Erythroblast (primary cell): ENCODE data around the gene CHST7.

Experiments used
- GATA1 ChIP-seq: IDR thresholded peaks from 2 replicates; pipeline ENCODE4 v1.6.1; 2011; ENCODE audit warnings: low read depth, mild to moderate bottlenecking, control low read depth, low read length, moderate library complexity
- POLR2A ChIP-seq: IDR thresholded peaks from 2 replicates; pipeline ENCODE4 v1.6.1; 2011; ENCODE audit warnings: mild to moderate bottlenecking, low read length

GRCh38 chrX:46626566-46626965 lies 53.0 kb downstream of the CHST7 start:
- TF ChIP-seq POLR2A (no peak), GATA1 (no peak)
